ENCODE data around the gene QRICH2. TPM values are rescaled to one million over a fixed set of nuclear protein-coding genes. Genes with fewer than 3 reads are reported as not detected.

The QRICH2 gene
- total RNA-seq, 6 donors from 2014 or later: 1.7 to 9.4 (median 2.8) TPM

DNA sequence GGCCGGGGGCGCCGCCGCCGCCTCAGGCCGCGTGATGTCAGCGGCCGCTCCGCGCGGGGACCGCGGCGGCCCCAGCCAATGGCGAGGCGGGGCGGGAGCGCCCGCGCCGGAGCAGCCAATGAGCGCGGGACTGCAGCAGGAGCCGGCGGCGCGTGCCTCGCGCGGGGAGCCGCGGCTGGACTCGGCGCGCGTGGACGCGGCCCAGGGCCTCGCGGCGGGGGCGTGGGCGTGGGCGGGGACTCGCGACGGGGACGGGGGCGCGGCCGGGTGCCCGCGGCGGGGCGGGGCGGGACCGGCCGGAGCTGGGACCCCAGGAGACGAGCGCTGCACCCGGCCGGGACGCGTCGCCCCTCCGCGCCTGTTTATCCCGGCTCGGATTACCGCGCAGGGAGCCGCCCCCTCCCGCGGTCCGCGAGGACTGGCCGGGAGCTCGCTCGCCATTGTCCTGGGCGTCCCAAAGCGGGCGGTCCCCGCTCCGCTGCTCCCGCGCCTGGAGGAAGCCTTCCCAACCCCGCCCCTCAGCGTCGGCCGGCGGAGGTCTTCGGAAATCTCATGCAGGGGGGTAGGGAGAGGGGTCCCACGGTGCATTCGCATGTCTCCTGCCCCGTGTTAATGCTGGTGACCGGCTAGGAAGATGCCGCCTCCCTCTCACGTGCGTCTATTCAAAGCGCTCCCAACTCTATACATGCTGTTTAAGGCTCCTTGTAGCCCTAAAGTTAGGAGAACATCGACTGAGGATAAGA is 67.4 kb downstream of the QRICH2 start, which contains the start of gene RNF157:
TSS of gene RNF157 (minus strand) at position 33 of the 743 bp plus-strand sequence. CDS start 253 bp downstream, outside the sequence.
- TF ChIP-seq POLR2A (IDR thresholded peaks at IDR 0.05): peak in 1 of 4 donors; percentile 14
- peak in 1 of 2 donors; percentile 9 for TF ChIP-seq POLR2AphosphoS5 (IDR thresholded peaks at IDR 0.05)
- TF ChIP-seq, protein P1, sequence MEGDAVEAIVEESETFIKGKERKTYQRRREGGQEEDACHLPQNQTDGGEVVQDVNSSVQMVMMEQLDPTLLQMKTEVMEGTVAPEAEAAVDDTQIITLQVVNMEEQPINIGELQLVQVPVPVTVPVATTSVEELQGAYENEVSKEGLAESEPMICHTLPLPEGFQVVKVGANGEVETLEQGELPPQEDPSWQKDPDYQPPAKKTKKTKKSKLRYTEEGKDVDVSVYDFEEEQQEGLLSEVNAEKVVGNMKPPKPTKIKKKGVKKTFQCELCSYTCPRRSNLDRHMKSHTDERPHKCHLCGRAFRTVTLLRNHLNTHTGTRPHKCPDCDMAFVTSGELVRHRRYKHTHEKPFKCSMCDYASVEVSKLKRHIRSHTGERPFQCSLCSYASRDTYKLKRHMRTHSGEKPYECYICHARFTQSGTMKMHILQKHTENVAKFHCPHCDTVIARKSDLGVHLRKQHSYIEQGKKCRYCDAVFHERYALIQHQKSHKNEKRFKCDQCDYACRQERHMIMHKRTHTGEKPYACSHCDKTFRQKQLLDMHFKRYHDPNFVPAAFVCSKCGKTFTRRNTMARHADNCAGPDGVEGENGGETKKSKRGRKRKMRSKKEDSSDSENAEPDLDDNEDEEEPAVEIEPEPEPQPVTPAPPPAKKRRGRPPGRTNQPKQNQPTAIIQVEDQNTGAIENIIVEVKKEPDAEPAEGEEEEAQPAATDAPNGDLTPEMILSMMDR (IDR thresholded peaks at IDR 0.05): no peak
- TF ChIP-seq EP300 (IDR thresholded peaks at IDR 0.05): no peak
- DNase-seq: peak; percentile 68 to 94
- WGBS, 2 donors: 0 to 3% methylated on average over 5 to 38 of the region's 102 CpGs
- Histone ChIP-seq H3K27ac (peak within 1 kb of the TSS in 3 of 4 donors; percentile 31 to 69 (median 35)), H3K4me3 (peak within 1 kb of the TSS; percentile 4 to 68 (median 60)), H3K27me3 (peaks cover 0 to 5% (median 0%) of the 10 kb centered on the region in 4 donors), H3K4me1 (peaks cover 14 to 21% (median 19%) of the 10 kb centered on the region in 4 donors), H3K36me3 (no peaks in the 10 kb centered on the region), H3K9me3 (no peaks in the 10 kb centered on the region)
- peak; percentile 63 to 92 for ATAC-seq (ENCODE audit: low FRiP score in 2 of 2)

- TF ChIP-seq, protein P1 (IDR thresholded peaks at IDR 0.05): no peak
- TF ChIP-seq EP300 (IDR thresholded peaks at IDR 0.05) (no peak), POLR2AphosphoS5 (IDR thresholded peaks at IDR 0.05) (no peak), POLR2A (IDR thresholded peaks at IDR 0.05) (no peak)
- peaks cover 0 to 5% (median 0%) of the 10 kb centered on the region in 4 donors for H3K27me3 ChIP-seq
- no peaks in the 10 kb centered on the region for H3K9me3 ChIP-seq
- H3K4me1 ChIP-seq: peaks cover 14 to 21% (median 18%) of the 10 kb centered on the region in 4 donors
- 6 to 14% methylated on average over 6 to 49 of the region's 75 CpGs for WGBS, 2 donors
- H3K36me3 ChIP-seq: no peaks in the 10 kb centered on the region
- DNase-seq: peak in 1 of 2 donors; percentile 86
- no peak for ATAC-seq (ENCODE audit: low FRiP score in 2 of 2)
- peak overlapping the region in 3 of 4 donors; percentile 18 to 31 (median 21) for H3K27ac ChIP-seq
- H3K4me3 ChIP-seq: peak overlapping the region; percentile 0 to 68 (median 56)
Observed at GRCh38 chr17:76239538-76240274, 68.4 kb downstream of the QRICH2 start.

GRCh38 chr17:76238847-76239537 is 69.1 kb downstream of the QRICH2 start:
- DNase-seq (no peak), ATAC-seq (ENCODE audit: low FRiP score in 2 of 2) (no peak)
- WGBS, 2 donors: 73% methylated on average over 11 of the region's 11 CpGs

GRCh38 chr17:76237859-76238313 is 70.2 kb downstream of the QRICH2 start:
- H3K36me3 ChIP-seq: no peaks in the 10 kb centered on the region
- TF ChIP-seq POLR2AphosphoS5 (IDR thresholded peaks at IDR 0.05): no peak
- TF ChIP-seq, protein P1 (IDR thresholded peaks at IDR 0.05): no peak
- TF ChIP-seq POLR2A (IDR thresholded peaks at IDR 0.05): no peak
- TF ChIP-seq EP300 (IDR thresholded peaks at IDR 0.05): no peak
- H3K9me3 ChIP-seq: no peaks in the 10 kb centered on the region
- H3K27me3 ChIP-seq: peaks cover 0 to 5% (median 0%) of the 10 kb centered on the region in 4 donors
- H3K27ac ChIP-seq: no peak overlapping the region
- no peak for ATAC-seq (ENCODE audit: low FRiP score in 2 of 2)
- no peak for DNase-seq
- no peak overlapping the region for H3K4me3 ChIP-seq
- H3K4me1 ChIP-seq: peaks cover 14 to 21% (median 18%) of the 10 kb centered on the region in 4 donors
- WGBS, 2 donors: 81 to 88% methylated on average over 7 of the region's 7 CpGs

More at GRCh38 chr17:76238847-76239537, 69.1 kb downstream of the QRICH2 start:
- H3K4me1 ChIP-seq: peaks cover 14 to 21% (median 18%) of the 10 kb centered on the region in 4 donors
- TF ChIP-seq POLR2AphosphoS5 (IDR thresholded peaks at IDR 0.05) (no peak), EP300 (IDR thresholded peaks at IDR 0.05) (no peak), POLR2A (IDR thresholded peaks at IDR 0.05) (no peak)
- TF ChIP-seq, protein P1 (IDR thresholded peaks at IDR 0.05): no peak
- H3K27ac ChIP-seq: peak overlapping the region in 1 of 4 donors; percentile 37
- peak overlapping the region in 2 of 4 donors; percentile 63 to 68 for H3K4me3 ChIP-seq
- H3K27me3 ChIP-seq: peaks cover 0 to 5% (median 0%) of the 10 kb centered on the region in 4 donors
- no peaks in the 10 kb centered on the region for H3K9me3 ChIP-seq
- no peaks in the 10 kb centered on the region for H3K36me3 ChIP-seq
